HG03108 (cell line): ENCODE data around the gene GART.
"Not testable (repeated sequence)": the region's sequence is repeated elsewhere in the genome, so short reads cannot be mapped to it uniquely, and the experiment has no call there.

Experiments
- ATAC-seq: cut with Tn5 transposase; IDR thresholded peaks from one replicate; pipeline ENCODE4 v1.9.1; 2021; ENCODE audit warnings: moderate library complexity; ENCODE audit not compliant: unreplicated experiment

Gene GART

DNA sequence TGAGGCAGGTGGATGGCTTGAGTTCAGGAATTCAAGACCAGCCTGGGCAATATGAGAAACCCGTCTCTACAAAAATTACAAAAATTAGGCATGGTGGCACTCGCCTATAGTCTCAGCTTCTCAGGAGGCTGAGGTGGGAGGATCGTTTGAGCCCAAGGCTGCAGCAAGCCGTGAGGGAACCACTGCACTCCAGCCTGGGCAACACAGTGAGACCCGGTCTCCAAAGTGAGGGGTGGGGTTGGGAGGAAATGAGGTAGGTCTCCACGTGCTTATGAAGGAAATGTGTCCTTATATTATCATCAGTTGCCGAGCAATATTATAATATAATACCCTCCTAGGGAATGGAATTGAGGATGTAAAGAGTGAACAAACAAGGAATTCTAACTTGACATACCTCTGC is 64.9 kb downstream of the GART start:
- no peak for ATAC-seq

- ATAC-seq: no peak
Measured at GRCh38 chr21:33473344-33473743, 68.6 kb downstream of the GART start.

GRCh38 chr21:33470701-33471100 is 71.2 kb downstream of the GART start:
- ATAC-seq: no peak

GRCh38 chr21:33469183-33469582 is 72.7 kb downstream of the GART start:
- not testable (repeated sequence) for ATAC-seq

GRCh38 chr21:33461538-33462250 is 80.2 kb downstream of the GART start:
- ATAC-seq: no peak

DNA sequence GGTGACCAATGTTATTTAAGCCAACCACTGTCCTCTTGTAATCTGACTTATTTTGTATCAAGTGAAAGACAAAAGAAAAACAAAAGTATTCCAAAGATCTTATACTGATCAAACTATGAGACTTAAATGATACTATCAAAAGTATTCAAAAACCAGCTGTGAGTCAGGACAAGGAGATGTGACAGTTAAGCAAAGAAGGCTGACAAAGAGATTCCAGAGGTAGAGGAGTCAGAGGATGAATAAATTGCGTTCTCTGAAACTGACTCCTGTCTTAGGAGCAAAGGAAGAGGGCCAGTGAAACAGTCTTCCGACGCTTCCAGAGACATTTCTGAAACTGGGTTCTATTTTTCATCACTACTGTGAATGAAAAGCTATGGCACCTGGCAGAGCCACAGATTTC is 83.1 kb downstream of the GART start:
- no peak for ATAC-seq

GRCh38 chr21:33455686-33456446 is 86.1 kb downstream of the GART start:
- ATAC-seq: no peak
